Tibial artery (tissue), 4 donors: ENCODE measurements around the gene UNC13C.

ENCODE experiments used
- DNase-seq, 2 donors: peaks; one replicate each; pipeline ENCODE4 v3.0.0-alpha.2; 2019
- H3K27ac ChIP-seq, 2 donors: fragments of 200-600 bp; sonication (generic) in 1 of 2; 1 replicate in 1 of 2; 2 replicates in 1 of 2; pipeline ENCODE4 v1.5.1; 2018 to 2019; ENCODE audit warnings: mild to moderate bottlenecking in 1 of 2
- H3K27me3 ChIP-seq, 2 donors: fragments of 200-600 bp; sonication (generic) in 1 of 2; one replicate each; pipeline versions ENCODE4 v1.5.1 to v1.6.0; 2016 to 2019
- H3K36me3 ChIP-seq, 3 donors: fragments of 200-600 bp; sonication (generic) in 2 of 3; one replicate each; pipeline ENCODE4 v1.5.1; 2016 to 2019; ENCODE audit warnings: mild to moderate bottlenecking in 2 of 3
- H3K4me1 ChIP-seq, 4 donors: fragments of 200-600 bp; sonication (generic) in 2 of 4; 1 replicate in 3 of 4; 2 replicates in 1 of 4; pipeline ENCODE4 v1.5.1; 2016 to 2019
- H3K4me3 ChIP-seq, 2 donors: fragments of 200-600 bp; sonication (generic) in 1 of 2; 1 replicate in 1 of 2; 2 replicates in 1 of 2; pipeline ENCODE4 v1.5.1; 2018 to 2019; ENCODE audit warnings: mild to moderate bottlenecking in 2 of 2
- H3K9me3 ChIP-seq, 3 donors: fragments of 200-600 bp; sonication (generic) in 1 of 3; one replicate each; pipeline ENCODE4 v1.5.1; 2016 to 2019
- intact Hi-C: fragments of 100-400 bp; cut with DNase I; formaldehyde crosslinking; loops from one replicate; pipeline ENCODE4 v1.15.0; 2023; ENCODE audit warnings: low total_unique reads
- TF ChIP-seq, protein P1 (sequence below), 2 experiments: fragments of 200-600 bp in 1 of 2; fragments of 450-650 bp in 1 of 2; IDR thresholded peaks; one replicate each; pipeline ENCODE4 v1.5.1; 2017 to 2019; ENCODE audit warnings: antibody characterized with exemption in 2 of 2, mild to moderate bottlenecking in 1 of 2, moderate library complexity in 1 of 2

The UNC13C gene

DNA sequence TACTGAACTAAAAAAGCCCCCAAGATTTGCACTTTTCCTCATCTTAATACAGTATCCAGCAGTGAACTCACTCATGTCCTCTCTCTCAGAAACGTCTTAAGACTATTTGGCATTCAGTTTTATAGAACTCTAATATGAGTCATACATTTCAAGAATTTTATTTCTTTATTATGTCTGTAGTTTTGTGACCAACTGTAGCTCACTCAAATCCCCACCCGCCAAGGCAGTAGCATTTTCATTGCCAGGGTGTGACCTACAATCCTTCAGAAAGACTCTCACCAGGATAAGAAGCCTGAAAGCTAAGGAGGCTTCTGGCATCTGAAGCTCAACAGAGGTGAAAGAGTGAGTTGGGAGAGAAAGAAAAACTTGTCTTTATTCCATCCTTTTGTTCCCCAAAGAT, 681.4 kb downstream of the UNC13C start:
- Histone ChIP-seq H3K27ac (no peak overlapping the region), H3K4me1 (peaks cover 0 to 27% (median 0%) of the 10 kb centered on the region in 4 donors), H3K4me3 (no peak overlapping the region), H3K27me3 (no peaks in the 10 kb centered on the region), H3K9me3 (no peaks in the 10 kb centered on the region), H3K36me3 (no peaks in the 10 kb centered on the region)
- DNase-seq, result no peak
- TF ChIP-seq, protein P1, sequence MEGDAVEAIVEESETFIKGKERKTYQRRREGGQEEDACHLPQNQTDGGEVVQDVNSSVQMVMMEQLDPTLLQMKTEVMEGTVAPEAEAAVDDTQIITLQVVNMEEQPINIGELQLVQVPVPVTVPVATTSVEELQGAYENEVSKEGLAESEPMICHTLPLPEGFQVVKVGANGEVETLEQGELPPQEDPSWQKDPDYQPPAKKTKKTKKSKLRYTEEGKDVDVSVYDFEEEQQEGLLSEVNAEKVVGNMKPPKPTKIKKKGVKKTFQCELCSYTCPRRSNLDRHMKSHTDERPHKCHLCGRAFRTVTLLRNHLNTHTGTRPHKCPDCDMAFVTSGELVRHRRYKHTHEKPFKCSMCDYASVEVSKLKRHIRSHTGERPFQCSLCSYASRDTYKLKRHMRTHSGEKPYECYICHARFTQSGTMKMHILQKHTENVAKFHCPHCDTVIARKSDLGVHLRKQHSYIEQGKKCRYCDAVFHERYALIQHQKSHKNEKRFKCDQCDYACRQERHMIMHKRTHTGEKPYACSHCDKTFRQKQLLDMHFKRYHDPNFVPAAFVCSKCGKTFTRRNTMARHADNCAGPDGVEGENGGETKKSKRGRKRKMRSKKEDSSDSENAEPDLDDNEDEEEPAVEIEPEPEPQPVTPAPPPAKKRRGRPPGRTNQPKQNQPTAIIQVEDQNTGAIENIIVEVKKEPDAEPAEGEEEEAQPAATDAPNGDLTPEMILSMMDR (IDR thresholded peaks at IDR 0.05), result no peak
- intact Hi-C loops, result no loop called here

DNA sequence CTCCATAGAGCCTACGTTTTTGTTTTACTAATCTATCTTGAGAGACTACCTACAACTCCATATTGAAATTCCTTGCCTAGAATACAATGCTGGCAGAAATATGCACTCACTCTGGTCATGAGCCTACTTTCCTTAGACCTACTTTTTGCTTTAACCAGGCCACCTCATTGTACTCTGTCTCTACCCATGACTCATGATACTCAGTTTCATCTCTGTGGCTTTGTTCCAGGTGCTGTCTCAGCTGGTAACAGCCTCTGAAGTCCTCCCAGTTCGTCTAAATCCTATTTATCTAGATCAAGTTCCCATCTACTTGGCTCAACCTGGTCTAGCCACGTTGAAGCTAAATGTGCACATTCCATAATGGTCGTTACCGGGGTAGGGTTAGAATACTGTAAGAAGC, 682.1 kb downstream of the UNC13C start:
- Histone ChIP-seq H3K27me3 (no peaks in the 10 kb centered on the region), H3K4me3 (no peak overlapping the region), H3K9me3 (no peaks in the 10 kb centered on the region), H3K27ac (no peak overlapping the region), H3K4me1 (peaks cover 0 to 27% (median 0%) of the 10 kb centered on the region in 4 donors), H3K36me3 (no peaks in the 10 kb centered on the region)
- intact Hi-C loops, result no loop called here
- no peak for DNase-seq
- TF ChIP-seq, protein P1 (IDR thresholded peaks at IDR 0.05), result no peak

DNA sequence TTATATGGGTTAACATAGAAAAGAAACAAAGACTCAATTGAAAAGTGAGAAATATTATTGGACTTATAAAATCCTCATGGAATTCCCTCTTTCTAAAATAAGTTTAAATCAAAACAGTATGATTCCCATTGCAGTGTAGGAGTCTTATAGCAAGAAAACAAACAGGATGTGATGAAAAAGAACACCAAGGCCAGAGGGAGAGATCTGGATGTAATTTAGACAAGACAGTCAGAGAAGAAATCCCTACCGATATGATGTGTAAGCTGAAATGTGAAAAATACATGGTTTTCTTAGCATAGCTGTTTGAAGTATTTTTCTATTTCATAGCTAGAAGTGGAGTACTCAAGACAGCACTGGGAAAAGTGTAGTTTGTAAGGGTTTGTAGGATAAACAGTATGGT, 697.0 kb downstream of the UNC13C start:
- DNase-seq, result no peak
- Histone ChIP-seq H3K27me3 (no peaks in the 10 kb centered on the region), H3K4me3 (no peak overlapping the region), H3K36me3 (no peaks in the 10 kb centered on the region), H3K27ac (no peak overlapping the region), H3K4me1 (no peaks in the 10 kb centered on the region), H3K9me3 (peaks cover 0 to 16% (median 8%) of the 10 kb centered on the region in 3 donors)
- intact Hi-C loops, result no loop called here
- TF ChIP-seq, protein P1 (IDR thresholded peaks at IDR 0.05), result no peak

DNA sequence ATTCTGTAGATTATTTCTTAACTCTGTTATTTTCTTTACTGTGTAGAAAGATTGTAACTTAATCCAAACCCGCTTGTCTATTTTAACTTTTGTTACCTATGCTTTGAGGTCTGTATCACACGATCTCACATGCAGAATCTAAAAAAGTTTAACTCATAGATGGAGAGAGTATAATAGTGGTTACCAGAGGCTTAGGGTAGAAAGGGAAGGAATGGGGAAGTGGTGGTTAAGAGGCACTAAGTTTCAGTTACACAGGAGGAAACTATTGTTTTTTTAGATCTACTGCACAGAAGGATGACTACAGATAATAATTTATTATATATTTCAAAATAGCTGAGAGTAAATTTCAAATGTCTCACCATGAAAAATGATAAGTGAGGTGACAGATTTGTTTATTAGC, 703.3 kb downstream of the UNC13C start:
- intact Hi-C loops, result no loop called here
- TF ChIP-seq, protein P1 (IDR thresholded peaks at IDR 0.05), result no peak
- Histone ChIP-seq H3K4me1 (no peaks in the 10 kb centered on the region), H3K27me3 (no peaks in the 10 kb centered on the region), H3K36me3 (no peaks in the 10 kb centered on the region), H3K4me3 (no peak overlapping the region), H3K27ac (no peak overlapping the region), H3K9me3 (no peaks in the 10 kb centered on the region)
- DNase-seq, result no peak
